ENCODE results near the gene OR8G5. TPM values are rescaled to one million over a fixed set of nuclear protein-coding genes. Genes with fewer than 3 reads are reported as not detected.
A peak's percentile ranks its signal among the peaks of the same experiment; 100 is the strongest.

Gene OR8G5
- total RNA-seq, 2 experiments from 2014 or later = not detected

DNA sequence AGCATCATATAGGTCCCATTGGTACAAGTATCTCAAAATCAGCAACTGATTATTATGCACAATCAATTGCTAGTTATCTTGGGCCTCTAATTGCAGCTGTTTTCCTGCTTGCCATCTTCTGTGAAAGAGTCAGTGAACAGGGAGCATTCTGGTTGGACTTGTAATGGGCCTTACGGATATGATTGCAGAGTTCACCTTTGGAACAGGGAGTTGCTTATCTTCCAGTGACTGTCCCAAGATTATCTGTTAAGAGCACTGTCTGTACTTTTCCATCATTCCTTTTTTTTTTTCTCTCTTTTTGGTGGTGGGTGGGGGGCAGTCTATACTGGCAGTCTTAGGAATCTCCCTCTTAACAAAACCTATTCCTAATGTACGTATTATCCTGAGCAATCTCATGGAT lies 17.8 kb downstream of the OR8G5 start:
- no peaks in the 10 kb centered on the region for H3K9me3 Mint-ChIP-seq

DNA sequence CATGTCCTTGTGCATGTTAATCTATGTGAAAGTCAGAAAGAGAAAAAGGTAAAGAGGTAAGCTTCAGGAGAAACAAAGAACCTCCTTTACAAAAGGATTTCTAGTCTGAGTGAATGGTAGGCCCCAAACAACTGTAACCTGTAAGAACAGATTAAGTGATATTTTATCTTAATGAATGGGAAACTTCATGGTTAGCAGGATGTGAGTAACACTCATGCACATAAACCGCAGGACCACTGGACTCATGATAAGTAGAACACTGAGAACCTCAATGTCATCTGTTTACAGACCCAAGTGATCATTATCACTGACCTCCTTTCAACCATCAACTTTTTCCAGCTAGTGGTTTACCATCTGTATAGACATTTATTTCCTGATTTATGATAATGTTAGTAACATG lies 19.9 kb downstream of the OR8G5 start:
- peaks cover 5% of the 10 kb centered on the region for H3K9me3 Mint-ChIP-seq
- H3K4me3 Mint-ChIP-seq = no peak overlapping the region
- ATAC-seq = peak; percentile 64
- intact Hi-C loops (cut with micrococcal nuclease) = no loop called here
- DNase-seq = peak; percentile 27
- CTCF ChIA-PET = no interaction called here
- H3K27me3 Mint-ChIP-seq = no peaks in the 10 kb centered on the region
- H3K36me3 Mint-ChIP-seq (ENCODE audit: low read depth) = no peaks in the 10 kb centered on the region
- POLR2A ChIA-PET = no interaction called here
- peaks cover 6% of the 10 kb centered on the region for H3K4me1 Mint-ChIP-seq (ENCODE audit: low read depth)
- H3K27ac Mint-ChIP-seq = no peak overlapping the region
- TF ChIP-seq, protein P1, sequence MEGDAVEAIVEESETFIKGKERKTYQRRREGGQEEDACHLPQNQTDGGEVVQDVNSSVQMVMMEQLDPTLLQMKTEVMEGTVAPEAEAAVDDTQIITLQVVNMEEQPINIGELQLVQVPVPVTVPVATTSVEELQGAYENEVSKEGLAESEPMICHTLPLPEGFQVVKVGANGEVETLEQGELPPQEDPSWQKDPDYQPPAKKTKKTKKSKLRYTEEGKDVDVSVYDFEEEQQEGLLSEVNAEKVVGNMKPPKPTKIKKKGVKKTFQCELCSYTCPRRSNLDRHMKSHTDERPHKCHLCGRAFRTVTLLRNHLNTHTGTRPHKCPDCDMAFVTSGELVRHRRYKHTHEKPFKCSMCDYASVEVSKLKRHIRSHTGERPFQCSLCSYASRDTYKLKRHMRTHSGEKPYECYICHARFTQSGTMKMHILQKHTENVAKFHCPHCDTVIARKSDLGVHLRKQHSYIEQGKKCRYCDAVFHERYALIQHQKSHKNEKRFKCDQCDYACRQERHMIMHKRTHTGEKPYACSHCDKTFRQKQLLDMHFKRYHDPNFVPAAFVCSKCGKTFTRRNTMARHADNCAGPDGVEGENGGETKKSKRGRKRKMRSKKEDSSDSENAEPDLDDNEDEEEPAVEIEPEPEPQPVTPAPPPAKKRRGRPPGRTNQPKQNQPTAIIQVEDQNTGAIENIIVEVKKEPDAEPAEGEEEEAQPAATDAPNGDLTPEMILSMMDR (IDR thresholded peaks at IDR 0.05) = no peak

More for the DNA sequence above, 17.8 kb downstream of the OR8G5 start:
- Mint-ChIP-seq H3K4me1 (ENCODE audit: low read depth) (peaks cover 6% of the 10 kb centered on the region), H3K4me3 (no peak overlapping the region), H3K27me3 (peaks cover 2% of the 10 kb centered on the region), H3K36me3 (ENCODE audit: low read depth) (no peaks in the 10 kb centered on the region), H3K27ac (no peak overlapping the region)
- TF ChIP-seq, protein P1 (IDR thresholded peaks at IDR 0.05) = no peak
- ATAC-seq (no peak), DNase-seq (no peak)
- ChIA-PET POLR2A (no interaction called here), CTCF (no interaction called here)
- intact Hi-C loops (cut with micrococcal nuclease) = no loop called here

DNA sequence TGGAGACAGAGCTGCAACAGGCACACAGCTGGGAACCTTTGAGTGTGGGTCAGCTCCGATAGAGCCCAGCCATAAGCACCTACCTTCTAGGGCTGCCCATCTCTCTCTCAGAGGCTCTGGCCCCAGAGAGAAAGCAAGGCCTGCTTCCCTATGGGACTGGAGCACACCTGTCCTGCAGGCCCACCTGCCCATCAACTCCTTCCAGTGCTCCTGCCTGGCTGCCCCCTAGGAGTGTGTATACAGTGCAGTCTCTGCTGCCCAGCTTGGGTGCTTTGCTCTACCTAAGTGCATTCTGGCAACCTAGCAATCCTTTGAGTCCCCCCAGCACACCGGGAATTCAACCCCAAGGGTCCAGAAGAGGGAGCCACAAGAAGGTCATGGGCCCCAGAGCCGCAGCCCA lies 21.0 kb downstream of the OR8G5 start:
- Mint-ChIP-seq H3K4me1 (ENCODE audit: low read depth) (peaks cover 6% of the 10 kb centered on the region), H3K27me3 (no peaks in the 10 kb centered on the region), H3K27ac (no peak overlapping the region), H3K36me3 (ENCODE audit: low read depth) (no peaks in the 10 kb centered on the region), H3K4me3 (no peak overlapping the region), H3K9me3 (peaks cover 9% of the 10 kb centered on the region)
- DNase-seq (no peak), ATAC-seq (no peak)
- TF ChIP-seq, protein P1 (IDR thresholded peaks at IDR 0.05) = no peak
- intact Hi-C loops (cut with micrococcal nuclease) = no loop called here
- ChIA-PET CTCF (no interaction called here), POLR2A (no interaction called here)

DNA sequence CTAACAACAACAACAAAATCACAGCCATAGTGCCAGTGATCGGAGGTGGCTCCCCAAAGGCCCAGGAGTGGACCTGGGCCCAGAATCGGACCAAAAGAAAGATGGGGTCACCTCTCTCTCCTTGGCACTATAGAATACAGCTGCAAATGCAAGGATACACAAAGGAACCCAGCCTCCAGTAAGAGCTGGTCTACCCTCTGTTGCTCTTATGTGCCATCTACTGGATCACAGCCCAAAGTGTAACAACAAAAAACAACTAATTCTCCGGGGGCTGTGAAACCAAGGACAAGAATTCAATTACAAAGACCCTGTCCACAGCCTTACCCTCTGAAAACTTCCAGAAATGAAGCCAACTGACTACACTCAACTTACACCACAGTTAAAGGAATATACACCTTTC lies 21.6 kb downstream of the OR8G5 start:
- no peak for ATAC-seq
- POLR2A ChIA-PET = no interaction called here
- Mint-ChIP-seq H3K4me1 (ENCODE audit: low read depth) (peaks cover 6% of the 10 kb centered on the region), H3K9me3 (peaks cover 9% of the 10 kb centered on the region), H3K27me3 (no peaks in the 10 kb centered on the region), H3K27ac (no peak overlapping the region), H3K36me3 (ENCODE audit: low read depth) (no peaks in the 10 kb centered on the region), H3K4me3 (no peak overlapping the region)
- intact Hi-C loops (cut with micrococcal nuclease) = no loop called here
- DNase-seq = no peak
- TF ChIP-seq, protein P1 (IDR thresholded peaks at IDR 0.05) = no peak
- CTCF ChIA-PET = no interaction called here

DNA sequence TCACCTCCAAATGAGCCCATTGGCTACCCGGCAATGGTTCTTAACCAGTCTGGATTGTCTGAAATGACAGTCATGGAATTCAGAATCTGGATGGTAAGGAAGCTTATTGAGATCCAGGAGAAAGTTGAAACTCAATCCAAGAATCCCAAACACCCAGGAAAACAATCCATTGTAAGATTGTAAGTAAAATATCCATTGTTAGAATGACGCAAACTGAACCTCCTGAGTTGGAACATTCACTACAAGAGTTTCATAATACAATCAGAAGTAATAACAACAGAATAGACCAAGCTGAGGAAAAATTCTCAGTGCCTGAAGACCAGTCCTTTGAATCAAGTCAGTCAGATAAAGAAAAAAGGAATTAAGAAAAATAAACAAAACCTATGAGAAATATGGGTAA lies 22.1 kb downstream of the OR8G5 start:
- TF ChIP-seq, protein P1 (IDR thresholded peaks at IDR 0.05) = no peak
- peaks cover 6% of the 10 kb centered on the region for H3K4me1 Mint-ChIP-seq (ENCODE audit: low read depth)
- ChIA-PET POLR2A (no interaction called here), CTCF (no interaction called here)
- H3K4me3 Mint-ChIP-seq = no peak overlapping the region
- H3K27ac Mint-ChIP-seq = no peak overlapping the region
- intact Hi-C loops (cut with micrococcal nuclease) = no loop called here
- peaks cover 9% of the 10 kb centered on the region for H3K9me3 Mint-ChIP-seq
- ATAC-seq (no peak), DNase-seq (no peak)
- no peaks in the 10 kb centered on the region for H3K36me3 Mint-ChIP-seq (ENCODE audit: low read depth)
- H3K27me3 Mint-ChIP-seq = no peaks in the 10 kb centered on the region
